Heart left ventricle (tissue), 13 donors: Measurements from ENCODE around the gene SPTBN1.

Experiments used
- POLR2A ChIP-seq, 2 donors: fragments of 450-650 bp; IDR thresholded peaks; one replicate each; pipeline ENCODE4 v1.6.1; 2017; ENCODE audit warnings: antibody characterized with exemption in 2 of 2, mild to moderate bottlenecking in 2 of 2, moderate library complexity in 2 of 2
- TF ChIP-seq, protein P1 (sequence below), 12 donors: fragments of 200-600 bp; sonication (generic) in 4 of 12; IDR thresholded peaks; one replicate each; pipeline versions ENCODE4 v1.5.0 to v1.8.0; 2018 to 2022; ENCODE audit warnings: antibody characterized with exemption in 12 of 12, mild to moderate bottlenecking in 5 of 12
- donor health status: ischemic (EF 13 %, LVEDD 7.1; RV severe dilation, severe dysfunction).
- donor health status: DM: no; HTN: yes; CAD: no.
- donor health status: DM: no; HTN: no; CAD: no.
- donor health status: ischemic (EF 25% LVEDD 6.9; RV normal size, moderate dysfunction).
- donor health status: ischemic (EF 25% LVEDD 5.7; RV mildly dilated, moderate dysfunction).
- donor health status: ischemic (EF 35%, LVEDD 5.7; RV mildly dilated, moderate dysfunction).
- donor health status: nonischemic (EF 11% LVEDD 7.7; RV severe dilation, severe dysfunction).
- donor health status: DM: yes; HTN: yes; CAD: no.
- donor health status: PGD.
- donor health status: ischemic (EF 29% LVEDD 5.4; RV normal size, mild dysfunction).
- donor health status: nonischemic (EF 23%, LVEDD 6.1; RV moderate dilation, normal function).

DNA sequence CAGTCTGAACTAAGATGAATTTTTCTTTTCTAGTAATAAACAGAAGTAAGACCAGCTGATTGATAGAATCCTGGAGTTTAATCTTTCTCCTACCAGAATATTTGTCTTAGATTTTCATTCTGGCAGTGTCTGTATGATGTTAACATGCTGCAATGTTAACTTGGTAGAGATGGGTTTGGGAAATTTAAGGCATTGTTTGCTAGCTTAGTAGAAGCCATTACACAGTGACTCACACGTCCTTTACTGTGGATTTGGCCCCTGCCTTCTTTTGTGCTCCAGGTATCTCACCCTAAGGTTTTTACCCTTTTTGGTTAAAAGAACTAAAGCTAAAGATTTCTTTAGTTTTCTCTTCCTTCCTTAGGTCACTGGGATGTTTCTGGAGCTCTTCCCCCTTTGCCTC, 84.1 kb downstream of the SPTBN1 start:
- TF ChIP-seq, protein P1, sequence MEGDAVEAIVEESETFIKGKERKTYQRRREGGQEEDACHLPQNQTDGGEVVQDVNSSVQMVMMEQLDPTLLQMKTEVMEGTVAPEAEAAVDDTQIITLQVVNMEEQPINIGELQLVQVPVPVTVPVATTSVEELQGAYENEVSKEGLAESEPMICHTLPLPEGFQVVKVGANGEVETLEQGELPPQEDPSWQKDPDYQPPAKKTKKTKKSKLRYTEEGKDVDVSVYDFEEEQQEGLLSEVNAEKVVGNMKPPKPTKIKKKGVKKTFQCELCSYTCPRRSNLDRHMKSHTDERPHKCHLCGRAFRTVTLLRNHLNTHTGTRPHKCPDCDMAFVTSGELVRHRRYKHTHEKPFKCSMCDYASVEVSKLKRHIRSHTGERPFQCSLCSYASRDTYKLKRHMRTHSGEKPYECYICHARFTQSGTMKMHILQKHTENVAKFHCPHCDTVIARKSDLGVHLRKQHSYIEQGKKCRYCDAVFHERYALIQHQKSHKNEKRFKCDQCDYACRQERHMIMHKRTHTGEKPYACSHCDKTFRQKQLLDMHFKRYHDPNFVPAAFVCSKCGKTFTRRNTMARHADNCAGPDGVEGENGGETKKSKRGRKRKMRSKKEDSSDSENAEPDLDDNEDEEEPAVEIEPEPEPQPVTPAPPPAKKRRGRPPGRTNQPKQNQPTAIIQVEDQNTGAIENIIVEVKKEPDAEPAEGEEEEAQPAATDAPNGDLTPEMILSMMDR (IDR thresholded peaks at IDR 0.05), result no peak
- no peak for TF ChIP-seq POLR2A (IDR thresholded peaks at IDR 0.05)
